Skeletal muscle satellite cell (primary cell): ENCODE measurements around the gene HMGA1.

ENCODE experiments used
- H3K27me3 ChIP-seq: 2 replicates; pipeline ENCODE4 v1.7.0; 2013; ENCODE audit warnings: low read length; ENCODE audit not compliant: control insufficient read depth, insufficient read depth
- H3K36me3 ChIP-seq: 2 replicates; pipeline ENCODE4 v1.7.0; 2013; ENCODE audit warnings: mild to moderate bottlenecking, control low read depth, low read length; ENCODE audit not compliant: insufficient read depth
- H3K4me1 ChIP-seq: 2 replicates; pipeline ENCODE4 v1.7.0; 2013; ENCODE audit warnings: low read length; ENCODE audit not compliant: control insufficient read depth, insufficient read depth
- H3K4me2 ChIP-seq: 2 replicates; pipeline ENCODE4 v1.7.0; 2013; ENCODE audit warnings: mild to moderate bottlenecking, low read length
- H3K4me3 ChIP-seq: 2 replicates; pipeline ENCODE4 v1.7.0; 2013; ENCODE audit warnings: low read length
- H3K9ac ChIP-seq: 2 replicates; pipeline ENCODE4 v1.7.0; 2013; ENCODE audit warnings: mild to moderate bottlenecking, low read depth, low read length, moderate library complexity
- H3K9me3 ChIP-seq: replicated peaks from 2 replicates; pipeline ENCODE4 v1.7.0; 2013; ENCODE audit warnings: mild to moderate bottlenecking, control low read depth, low read length

The HMGA1 gene

DNA sequence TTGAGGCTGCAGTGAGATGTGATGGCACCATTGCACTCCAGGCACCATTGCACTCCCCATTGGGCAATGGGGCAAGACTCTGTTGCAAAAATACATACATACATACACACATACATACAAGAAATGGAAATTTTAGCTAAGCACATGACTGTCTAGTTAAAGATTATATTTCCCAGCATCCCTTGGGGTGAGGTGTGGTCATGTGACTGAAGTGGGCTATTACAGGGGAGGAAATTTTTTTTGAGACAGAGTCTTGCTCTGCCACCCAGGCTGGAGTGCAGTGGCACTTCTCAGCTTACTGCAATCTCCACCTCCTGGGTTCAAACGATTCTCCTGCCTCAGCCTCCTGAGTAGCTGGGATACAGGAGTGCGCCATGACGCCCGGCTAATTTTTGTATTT lies 32.0 kb upstream of the HMGA1 start:
- Histone ChIP-seq H3K4me1 (no peaks in the 10 kb centered on the region), H3K36me3 (no peaks in the 10 kb centered on the region), H3K4me2 (no peak overlapping the region), H3K27me3 (no peaks in the 10 kb centered on the region), H3K9me3 (no peaks in the 10 kb centered on the region), H3K9ac (no peak overlapping the region), H3K4me3 (no peak overlapping the region)

DNA sequence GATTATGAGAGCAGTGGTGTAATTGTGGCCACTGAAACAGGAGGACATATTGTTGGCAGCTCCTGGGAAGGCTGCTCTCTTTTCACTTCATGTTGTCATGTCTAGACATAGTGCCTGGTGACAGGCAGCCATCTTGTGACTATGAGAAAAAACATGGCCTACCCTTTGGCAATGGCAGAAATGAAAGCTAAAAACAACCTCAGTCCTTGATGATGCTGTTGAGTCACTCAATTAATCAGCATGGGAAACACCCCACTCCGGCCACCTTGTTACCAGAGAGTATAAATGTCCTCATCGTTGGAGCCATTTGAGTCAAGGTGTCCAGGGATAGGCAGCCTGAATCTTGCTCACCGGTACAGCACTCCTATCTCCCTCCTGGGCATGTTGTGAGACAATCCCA lies 31.2 kb upstream of the HMGA1 start:
- Histone ChIP-seq H3K36me3 (no peaks in the 10 kb centered on the region), H3K9me3 (no peaks in the 10 kb centered on the region), H3K4me3 (no peak overlapping the region), H3K27me3 (no peaks in the 10 kb centered on the region), H3K9ac (no peak overlapping the region), H3K4me2 (no peak overlapping the region), H3K4me1 (no peaks in the 10 kb centered on the region)

DNA sequence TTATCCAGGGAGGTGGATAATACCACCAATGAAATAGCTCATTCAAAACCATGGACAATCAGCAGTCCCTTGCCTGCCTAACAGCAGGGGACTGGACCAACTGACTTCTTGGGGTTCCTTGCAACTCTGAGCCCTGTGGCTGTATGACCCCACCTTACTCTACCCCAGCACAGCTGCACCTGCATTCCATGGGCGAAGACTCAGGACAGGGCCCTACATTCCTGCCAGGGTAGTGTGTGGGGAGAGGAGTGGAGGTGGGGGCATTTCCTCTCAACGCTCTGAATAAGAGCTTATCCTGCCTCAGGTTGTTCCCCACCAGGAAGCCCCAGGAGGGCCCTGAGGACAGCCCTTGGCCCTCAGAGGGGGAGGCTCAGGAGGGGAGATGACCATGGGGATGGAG lies 30.8 kb upstream of the HMGA1 start:
- H3K4me3 ChIP-seq = no peak overlapping the region
- H3K9me3 ChIP-seq = no peaks in the 10 kb centered on the region
- no peaks in the 10 kb centered on the region for H3K27me3 ChIP-seq
- no peaks in the 10 kb centered on the region for H3K36me3 ChIP-seq
- H3K4me1 ChIP-seq = no peaks in the 10 kb centered on the region
- no peak overlapping the region for H3K9ac ChIP-seq
- H3K4me2 ChIP-seq = no peak overlapping the region

DNA sequence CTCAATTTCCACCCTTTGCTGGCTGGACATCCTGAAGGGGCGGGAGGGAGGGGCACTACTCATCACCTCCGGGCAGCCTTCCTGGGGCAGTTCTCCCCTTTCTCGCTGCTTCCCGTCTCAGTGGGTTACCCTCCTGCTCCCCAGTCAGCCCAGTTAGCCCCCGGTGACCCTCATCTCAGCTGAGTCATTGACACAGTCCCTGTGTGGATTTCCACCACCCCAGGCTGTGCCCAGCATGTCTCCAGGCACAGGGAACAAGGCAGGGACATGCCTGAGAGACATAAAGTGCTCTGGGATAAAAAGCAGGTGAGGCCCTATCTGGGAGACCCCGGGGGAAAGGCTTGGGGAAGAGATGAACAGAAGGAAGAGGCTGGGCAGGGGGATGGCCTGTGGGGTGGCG lies 29.9 kb upstream of the HMGA1 start:
- Histone ChIP-seq H3K9ac (no peak overlapping the region), H3K27me3 (no peaks in the 10 kb centered on the region), H3K36me3 (no peaks in the 10 kb centered on the region), H3K9me3 (no peaks in the 10 kb centered on the region), H3K4me3 (no peak overlapping the region), H3K4me1 (no peaks in the 10 kb centered on the region), H3K4me2 (no peak overlapping the region)

DNA sequence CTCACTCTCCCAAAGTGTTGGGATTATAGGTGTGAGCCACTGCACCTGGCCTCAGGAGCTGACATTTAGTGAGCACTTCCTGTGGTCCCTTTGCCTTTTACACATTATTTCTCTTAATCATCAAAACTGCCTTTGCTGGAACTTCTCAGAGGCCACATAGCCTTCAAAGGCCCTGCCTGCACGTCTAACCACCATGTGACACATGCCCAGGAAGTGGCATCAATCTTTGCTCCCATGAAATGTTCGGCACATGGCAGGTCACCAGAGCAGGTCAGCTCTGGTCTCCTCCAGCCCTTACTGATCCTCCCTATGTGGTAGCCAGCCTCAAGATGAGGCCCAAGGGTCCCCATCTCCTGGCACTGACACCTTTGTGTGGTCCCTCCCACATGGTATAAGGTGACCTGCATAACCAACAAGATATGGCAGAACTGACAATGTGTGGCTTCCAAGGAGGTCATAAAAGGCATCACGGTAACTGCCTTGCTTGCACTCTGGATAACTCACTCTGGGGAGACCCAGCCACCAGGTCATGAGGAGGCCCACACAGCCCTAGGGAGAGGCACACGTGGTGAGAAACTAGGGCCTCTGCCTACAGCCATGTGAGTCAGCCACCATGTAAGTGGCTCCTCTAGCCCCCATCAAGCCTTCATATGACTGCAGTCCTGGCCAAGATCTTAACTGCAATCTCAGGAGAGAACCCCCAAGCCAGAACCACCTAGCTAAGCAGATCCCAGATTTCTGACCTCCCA lies 28.8 kb upstream of the HMGA1 start:
- H3K4me1 ChIP-seq = no peaks in the 10 kb centered on the region
- no peaks in the 10 kb centered on the region for H3K36me3 ChIP-seq
- no peak overlapping the region for H3K4me2 ChIP-seq
- H3K4me3 ChIP-seq = no peak overlapping the region
- no peaks in the 10 kb centered on the region for H3K9me3 ChIP-seq
- H3K27me3 ChIP-seq = no peaks in the 10 kb centered on the region
- H3K9ac ChIP-seq = no peak overlapping the region

DNA sequence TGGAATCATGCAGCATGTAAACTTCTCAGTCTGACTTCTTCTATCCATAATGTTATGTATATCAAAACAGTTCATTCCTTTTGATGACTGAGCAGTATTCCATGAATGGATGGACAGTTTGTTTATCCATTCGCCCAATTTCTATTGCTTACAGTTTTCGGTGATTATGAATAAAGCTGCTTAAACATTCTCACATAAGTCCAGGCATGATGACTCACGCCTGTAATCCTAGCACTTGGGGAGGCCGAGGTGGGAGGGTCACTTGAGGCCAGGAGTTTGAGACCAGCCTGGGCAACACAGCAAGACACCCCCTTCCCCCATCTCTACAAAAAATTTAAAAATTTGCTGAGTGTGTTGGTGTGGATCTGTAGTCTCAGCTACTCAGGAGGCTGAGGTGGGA lies 22.9 kb upstream of the HMGA1 start:
- no peaks in the 10 kb centered on the region for H3K4me1 ChIP-seq
- no peak overlapping the region for H3K4me3 ChIP-seq
- H3K9ac ChIP-seq = no peak overlapping the region
- no peaks in the 10 kb centered on the region for H3K27me3 ChIP-seq
- H3K36me3 ChIP-seq = no peaks in the 10 kb centered on the region
- no peak overlapping the region for H3K4me2 ChIP-seq
- no peaks in the 10 kb centered on the region for H3K9me3 ChIP-seq

DNA sequence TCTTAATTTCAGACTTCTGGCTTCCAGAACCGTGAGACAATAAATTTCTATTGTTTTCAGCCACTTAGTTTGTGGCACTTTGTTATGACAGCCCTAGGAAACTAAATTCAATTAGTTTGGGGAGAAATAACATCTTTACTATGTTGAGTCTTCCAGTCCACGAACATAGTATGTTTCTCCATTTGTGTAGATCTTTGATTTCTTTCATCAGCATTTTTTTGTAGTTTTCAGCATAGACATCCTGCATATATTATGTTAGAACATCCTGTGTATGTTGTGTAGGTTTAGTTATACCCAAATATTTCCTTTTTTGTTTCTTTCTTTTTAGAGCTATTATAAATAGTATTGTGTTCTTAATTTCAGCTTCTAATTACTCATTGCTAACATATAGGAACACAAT lies 18.0 kb upstream of the HMGA1 start:
- Histone ChIP-seq H3K36me3 (no peaks in the 10 kb centered on the region), H3K9me3 (no peaks in the 10 kb centered on the region), H3K4me1 (peaks cover 9% of the 10 kb centered on the region), H3K27me3 (no peaks in the 10 kb centered on the region), H3K4me3 (no peak overlapping the region), H3K9ac (no peak overlapping the region), H3K4me2 (no peak overlapping the region)

DNA sequence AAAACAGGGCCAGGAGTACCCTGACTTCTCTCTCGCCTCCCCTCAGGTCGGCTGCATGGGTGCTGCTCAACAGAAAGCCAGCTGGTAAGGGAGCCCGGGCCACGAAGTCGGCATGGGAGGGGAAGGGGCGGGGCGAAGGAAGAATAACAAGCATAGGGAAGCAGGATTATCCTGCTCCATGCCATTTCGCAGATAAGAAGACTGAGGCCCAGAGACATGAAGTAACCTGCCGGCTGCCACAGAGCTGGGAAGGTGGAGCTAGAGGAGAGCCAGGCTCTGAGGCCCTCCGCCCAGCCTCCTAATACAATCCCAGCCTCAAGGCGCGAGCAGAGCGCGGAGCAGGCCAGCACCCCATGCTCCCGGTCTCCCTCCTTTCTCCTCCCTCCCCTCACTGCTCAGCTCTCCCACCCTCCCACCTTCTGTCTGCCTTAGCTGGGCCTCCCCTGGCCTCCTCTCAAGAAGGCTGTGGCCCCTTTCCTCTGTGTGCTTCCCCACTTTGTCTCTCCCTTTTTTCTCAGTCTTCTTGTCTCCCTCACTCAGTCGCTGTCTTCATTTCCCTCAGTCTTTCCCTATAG lies 13.2 kb upstream of the HMGA1 start:
- H3K9me3 ChIP-seq = no peaks in the 10 kb centered on the region
- peak overlapping the region; percentile 61 for H3K9ac ChIP-seq
- H3K4me1 ChIP-seq = peaks cover 27% of the 10 kb centered on the region
- no peaks in the 10 kb centered on the region for H3K36me3 ChIP-seq
- no peaks in the 10 kb centered on the region for H3K27me3 ChIP-seq
- H3K4me2 ChIP-seq = peak overlapping the region; percentile 81
- H3K4me3 ChIP-seq = peak overlapping the region; percentile 59

DNA sequence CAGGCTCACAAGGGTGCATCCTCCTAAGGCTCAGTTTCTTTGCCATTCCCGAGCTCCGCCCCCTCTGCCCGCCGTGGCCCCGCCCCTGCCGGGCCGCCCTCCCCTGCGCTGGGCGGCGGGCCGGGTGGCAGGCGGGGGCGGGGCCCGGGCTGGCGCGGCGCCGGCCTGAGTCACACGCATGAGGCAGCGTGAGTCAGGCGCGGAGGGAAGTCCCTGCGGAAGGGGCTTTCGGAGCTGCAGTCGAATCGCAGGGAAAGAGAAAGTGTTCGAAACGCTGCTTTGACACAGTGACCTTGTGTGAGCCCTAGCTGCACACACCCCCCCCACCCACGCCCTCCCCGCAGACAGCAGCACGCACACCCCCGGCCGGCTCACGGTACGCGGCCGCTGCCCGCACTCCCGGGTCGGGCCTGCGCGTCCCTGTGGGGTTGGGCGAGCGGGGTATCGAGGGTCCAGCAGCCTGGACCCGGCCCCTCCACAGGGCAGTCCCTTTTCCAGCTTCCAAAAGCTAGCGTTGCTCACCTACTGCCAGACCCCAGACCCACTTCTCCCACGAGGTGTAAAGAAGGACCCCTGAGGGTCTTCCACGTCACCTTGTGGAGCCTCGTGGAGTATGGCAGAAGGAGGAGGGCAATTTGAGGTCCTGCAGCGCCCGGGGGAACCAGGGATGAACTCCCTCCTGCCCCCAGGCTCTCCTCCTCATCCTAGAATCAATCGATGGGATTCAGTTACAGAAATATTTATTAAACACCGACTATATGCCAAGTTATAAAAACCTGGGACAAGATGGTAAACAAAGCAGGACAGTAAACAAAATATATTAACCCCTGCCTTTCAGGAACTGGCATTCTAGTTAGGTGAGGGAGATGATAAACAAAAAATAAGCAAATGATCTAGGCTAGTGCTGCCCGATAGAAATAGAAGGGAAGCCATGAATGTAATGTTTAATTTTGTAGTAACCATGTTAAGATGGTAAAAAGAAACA lies 12.4 kb upstream of the HMGA1 start:
- Histone ChIP-seq H3K4me3 (peak overlapping the region; percentile 70), H3K36me3 (no peaks in the 10 kb centered on the region), H3K9ac (peak overlapping the region; percentile 73), H3K27me3 (no peaks in the 10 kb centered on the region), H3K9me3 (no peaks in the 10 kb centered on the region), H3K4me1 (peaks cover 32% of the 10 kb centered on the region), H3K4me2 (peak overlapping the region; percentile 86)

DNA sequence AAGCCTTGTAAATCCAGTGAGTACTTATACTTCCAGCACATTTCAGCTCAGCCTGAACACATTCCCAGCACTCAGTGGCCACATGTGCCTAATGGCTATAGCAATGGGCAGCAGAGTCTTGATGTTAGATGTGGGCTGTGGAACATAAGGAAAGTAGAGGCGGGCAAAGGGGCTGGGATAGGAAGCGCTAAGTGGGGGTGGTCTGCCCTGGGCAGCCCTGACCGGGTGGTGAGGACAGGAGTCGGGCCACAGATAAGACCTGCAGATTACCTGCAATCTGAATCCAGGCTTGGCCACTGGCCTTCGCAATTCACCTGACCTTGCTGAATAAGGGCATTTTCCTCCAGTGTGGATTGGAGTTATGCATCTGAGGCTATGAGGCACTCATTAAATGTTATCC lies 11.1 kb upstream of the HMGA1 start:
- H3K9me3 ChIP-seq = no peaks in the 10 kb centered on the region
- H3K36me3 ChIP-seq = no peaks in the 10 kb centered on the region
- H3K27me3 ChIP-seq = no peaks in the 10 kb centered on the region
- no peak overlapping the region for H3K4me2 ChIP-seq
- H3K4me3 ChIP-seq = no peak overlapping the region
- H3K9ac ChIP-seq = no peak overlapping the region
- peaks cover 35% of the 10 kb centered on the region for H3K4me1 ChIP-seq

DNA sequence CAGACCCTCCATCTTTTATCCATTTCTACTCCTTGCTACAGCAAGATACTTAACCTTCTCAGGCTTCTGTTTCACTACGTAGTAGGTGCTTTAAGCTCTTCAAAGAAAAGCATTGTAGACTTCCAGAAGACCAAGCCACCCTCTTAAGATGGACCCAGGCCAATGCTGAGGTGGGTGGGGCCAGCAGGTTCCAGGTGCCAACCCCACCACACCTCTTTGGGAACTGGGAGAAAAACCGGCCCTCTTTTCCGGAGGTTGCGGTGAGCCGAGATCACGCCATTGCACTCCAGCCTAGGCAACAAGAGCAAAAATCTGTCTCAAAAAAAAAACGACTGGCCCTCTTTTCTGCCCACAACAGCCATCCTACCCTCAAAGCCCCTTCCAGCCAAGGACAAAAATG lies 10.6 kb upstream of the HMGA1 start:
- Histone ChIP-seq H3K9ac (no peak overlapping the region), H3K36me3 (no peaks in the 10 kb centered on the region), H3K9me3 (no peaks in the 10 kb centered on the region), H3K4me1 (peaks cover 35% of the 10 kb centered on the region), H3K27me3 (no peaks in the 10 kb centered on the region), H3K4me2 (no peak overlapping the region), H3K4me3 (no peak overlapping the region)
